HG02571 (cell line): Measurements from ENCODE around the gene CDKN2AIP.
"Not testable (repeated sequence)": the region's sequence is repeated elsewhere in the genome, so short reads cannot be mapped to it uniquely, and the experiment has no call there.

ENCODE experiments used
- ATAC-seq: cut with Tn5 transposase; IDR thresholded peaks from one replicate; pipeline ENCODE4 v1.9.1; 2021; ENCODE audit warnings: mild to moderate bottlenecking, moderate library complexity; ENCODE audit not compliant: unreplicated experiment

Gene CDKN2AIP

GRCh38 chr4:183447646-183448045 is 3.2 kb downstream of the CDKN2AIP start:
- ATAC-seq, result no peak

DNA sequence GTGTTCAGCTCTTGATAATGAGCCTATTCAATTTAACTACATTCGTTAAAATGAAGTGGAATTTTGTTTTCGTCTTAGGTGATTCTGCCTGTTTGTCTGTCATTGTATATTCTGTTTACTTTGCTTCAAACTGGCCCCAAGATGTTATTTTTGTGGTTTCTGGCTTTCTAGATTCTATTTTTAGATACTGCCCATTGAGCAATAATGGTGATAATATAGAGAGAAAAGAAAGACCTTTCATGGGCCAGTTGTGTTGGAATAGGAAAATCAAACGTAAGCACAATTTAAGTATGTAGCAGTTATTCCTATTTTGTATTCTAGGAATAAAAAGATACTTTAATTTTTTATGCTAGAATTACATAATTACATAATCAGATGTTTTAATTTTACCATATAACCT is 4.0 kb downstream of the CDKN2AIP start:
- no peak for ATAC-seq

- no peak for ATAC-seq
Measured at GRCh38 chr4:183449193-183449882, 4.9 kb downstream of the CDKN2AIP start.

DNA sequence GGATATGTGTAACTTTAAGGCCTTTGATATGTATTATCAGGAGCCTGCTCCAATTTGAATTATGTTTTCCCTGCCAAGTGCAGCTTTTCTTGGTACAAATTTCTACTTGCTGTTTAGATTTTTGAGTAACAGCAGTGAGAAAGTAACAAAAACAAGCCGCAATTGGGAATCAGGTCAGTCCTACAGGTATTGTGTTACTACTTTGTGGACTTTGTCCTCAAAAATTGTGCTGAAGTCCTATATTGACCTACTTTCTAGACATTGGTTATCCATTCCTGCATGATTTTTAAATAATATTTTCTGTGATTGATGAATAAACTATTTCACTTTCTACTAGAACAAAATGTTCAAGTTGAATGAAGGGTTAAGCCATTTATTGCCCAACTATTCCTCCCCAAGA is 5.7 kb downstream of the CDKN2AIP start:
- ATAC-seq, result no peak

DNA sequence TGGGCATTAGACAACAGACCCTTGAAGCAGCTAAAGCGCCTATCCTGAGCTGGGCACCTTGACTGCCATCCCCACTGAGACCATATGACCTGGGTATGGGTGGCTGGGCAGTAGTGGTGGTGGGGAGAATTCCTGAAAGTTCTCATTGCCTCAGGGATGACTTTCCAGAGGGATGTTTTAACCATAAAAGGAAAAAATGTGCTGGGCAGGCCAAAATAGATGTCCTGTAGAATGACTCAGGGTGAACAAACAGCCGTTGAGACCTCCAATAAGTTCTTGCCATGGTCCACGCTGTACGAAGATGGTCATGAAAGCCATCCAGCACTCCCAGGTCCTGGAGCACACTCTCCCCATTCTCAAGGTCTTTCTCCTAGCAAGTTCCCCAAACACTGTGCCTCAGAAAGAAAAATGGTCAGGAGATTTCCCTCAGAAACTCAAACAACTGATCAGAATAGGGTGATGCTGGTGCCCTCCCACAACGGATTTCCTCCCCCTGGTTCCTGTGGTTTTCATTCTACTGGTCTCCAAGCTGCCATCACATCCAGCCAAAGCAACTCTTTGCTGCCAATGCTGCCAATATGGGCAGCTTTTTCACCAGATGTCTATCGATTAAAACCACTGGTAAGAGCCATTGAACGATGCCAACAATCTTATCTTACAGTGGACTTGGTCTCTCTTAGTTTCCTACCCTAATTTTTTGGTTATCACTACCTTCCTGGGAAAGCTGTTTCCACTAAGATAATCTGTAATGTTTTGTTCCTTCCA is 11.2 kb downstream of the CDKN2AIP start:
- ATAC-seq, result no peak

DNA sequence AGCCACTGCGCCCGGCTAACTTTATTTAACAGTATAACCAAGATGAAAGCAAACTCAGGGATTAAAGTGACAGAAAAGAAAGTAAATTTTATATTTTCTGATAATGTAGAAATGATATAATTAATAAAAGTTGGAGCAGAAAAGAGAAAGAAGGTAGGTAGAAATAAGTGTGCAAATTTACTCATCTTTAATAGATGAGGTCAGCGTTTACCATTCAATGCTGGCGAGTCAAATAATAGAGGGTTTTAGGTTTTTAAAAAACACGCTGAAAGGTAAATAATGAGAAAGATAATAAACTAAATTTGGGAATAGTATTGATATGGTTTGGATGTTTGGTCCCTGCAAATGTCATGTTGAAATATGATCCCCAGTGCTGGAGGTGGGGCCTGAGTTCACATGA is 13.6 kb downstream of the CDKN2AIP start:
- ATAC-seq, result no peak

DNA sequence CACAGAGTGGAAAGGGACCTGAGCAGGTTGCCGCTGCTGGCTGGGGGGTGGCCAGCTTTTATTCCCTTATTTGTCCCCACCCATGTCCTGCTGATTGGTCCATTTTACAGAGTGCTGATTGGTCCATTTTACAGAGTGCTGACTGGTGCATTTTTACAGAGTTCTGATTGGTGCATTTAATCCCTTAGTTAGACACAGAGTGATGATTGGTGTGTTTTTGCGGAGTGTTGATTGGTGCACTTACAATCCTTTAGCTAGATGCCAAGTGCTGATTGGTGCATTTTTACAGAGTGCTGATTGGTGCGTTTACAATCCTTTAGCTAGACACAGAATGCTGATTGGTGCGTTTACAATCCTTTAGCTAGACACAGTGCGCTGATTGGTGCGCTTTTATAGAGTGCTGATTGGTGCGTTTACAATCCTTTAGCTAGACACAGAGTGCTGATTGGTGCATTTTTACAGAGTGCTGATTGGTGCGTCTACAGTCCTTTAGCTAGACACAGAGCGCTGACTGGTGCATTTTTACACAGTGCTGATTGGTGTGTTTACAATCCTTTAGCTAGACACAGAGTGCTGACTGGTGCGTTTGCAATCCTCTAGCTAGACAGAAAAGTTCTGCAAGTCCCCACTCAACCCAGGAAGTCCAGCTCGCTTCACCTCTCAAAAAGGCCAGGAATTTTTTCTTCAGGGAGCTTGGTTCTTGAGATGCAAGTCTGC is 19.6 kb downstream of the CDKN2AIP start:
- ATAC-seq, result not testable (repeated sequence)

DNA sequence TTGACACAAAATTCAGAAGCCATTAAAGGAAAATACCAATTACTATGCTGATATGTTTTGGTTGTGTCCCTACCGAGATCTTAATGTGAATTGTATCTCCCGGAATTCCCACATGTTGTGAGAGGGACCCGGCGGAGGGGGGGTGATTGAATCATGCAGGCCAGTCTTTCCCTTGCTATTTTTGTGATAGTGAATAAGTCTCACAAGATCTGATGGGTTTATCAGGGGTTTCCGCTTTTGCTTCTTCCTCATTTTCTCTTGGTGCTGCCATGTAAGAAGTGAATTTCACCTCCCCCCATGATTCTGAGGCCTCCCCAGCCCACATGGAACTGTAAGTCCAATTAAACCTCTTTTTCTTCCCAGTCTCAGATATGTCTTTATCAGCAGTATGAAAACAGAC is 21.4 kb downstream of the CDKN2AIP start:
- ATAC-seq, result not testable (repeated sequence)

GRCh38 chr4:183467246-183467645 is 22.8 kb downstream of the CDKN2AIP start:
- ATAC-seq, result no peak

DNA sequence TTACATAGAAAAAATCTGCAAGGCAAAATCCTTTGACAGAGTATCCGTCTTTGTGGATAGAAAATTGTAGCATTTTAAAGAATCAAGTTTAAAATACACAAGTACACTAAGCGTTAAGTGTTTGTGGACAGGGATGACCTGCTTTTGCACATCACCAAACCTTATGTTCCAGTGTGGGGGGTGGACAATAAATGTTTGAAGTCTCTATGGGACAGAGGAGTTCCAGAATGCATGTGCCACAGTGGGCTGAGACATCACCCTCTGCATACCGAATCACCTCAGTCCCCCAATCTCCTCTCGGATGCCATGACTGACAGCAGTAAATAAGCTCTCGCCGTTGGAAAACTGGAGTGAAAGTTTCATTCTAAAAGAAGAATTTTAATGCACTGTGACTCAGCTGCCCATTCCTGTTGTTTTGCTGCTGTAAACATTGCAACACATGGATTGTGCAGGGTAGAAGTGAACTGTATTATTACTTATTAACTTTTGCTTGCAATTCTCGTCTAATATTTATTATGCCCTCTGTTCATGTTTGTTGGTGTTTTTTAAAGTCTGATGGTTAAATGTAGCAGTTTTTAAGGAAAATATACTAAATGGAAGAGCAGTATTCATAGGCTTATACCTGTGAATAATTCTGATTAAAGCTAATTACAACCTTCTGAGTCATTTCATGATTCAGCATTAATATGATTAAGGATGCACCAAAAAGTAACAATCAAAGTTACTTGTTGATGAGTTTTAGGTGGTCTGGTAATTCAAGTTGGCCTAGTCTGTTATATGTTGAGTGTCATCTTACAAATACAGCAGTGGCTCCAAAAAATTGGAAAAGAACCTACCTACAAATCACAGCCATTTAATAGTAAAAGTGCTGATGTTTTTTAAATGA is 24.0 kb downstream of the CDKN2AIP start:
- ATAC-seq, result no peak

DNA sequence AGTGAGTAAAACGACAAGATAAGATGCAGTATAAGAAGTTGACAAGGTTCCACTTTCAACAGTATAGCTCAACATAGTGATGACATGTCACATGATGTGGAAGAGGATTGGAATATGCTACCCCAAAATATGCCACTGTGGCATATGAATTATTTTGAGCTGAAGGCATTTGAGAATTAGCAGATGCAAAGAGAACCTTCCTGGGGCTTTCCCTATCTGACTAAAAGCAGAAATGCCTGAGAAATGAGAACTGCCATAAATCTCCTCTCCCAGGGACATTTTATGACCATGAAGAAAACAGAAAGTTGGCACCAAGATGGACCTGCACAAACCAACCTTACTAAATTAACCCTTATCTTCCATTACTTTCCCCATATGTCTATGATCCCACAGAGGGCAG is 24.8 kb downstream of the CDKN2AIP start:
- ATAC-seq, result no peak

- no peak for ATAC-seq
Measured at GRCh38 chr4:183469936-183470335, 25.5 kb downstream of the CDKN2AIP start.

- no peak for ATAC-seq
Measured at GRCh38 chr4:183470821-183471220, 26.4 kb downstream of the CDKN2AIP start.

GRCh38 chr4:183471946-183472708 is 27.7 kb downstream of the CDKN2AIP start:
- ATAC-seq, result peak; percentile 66

DNA sequence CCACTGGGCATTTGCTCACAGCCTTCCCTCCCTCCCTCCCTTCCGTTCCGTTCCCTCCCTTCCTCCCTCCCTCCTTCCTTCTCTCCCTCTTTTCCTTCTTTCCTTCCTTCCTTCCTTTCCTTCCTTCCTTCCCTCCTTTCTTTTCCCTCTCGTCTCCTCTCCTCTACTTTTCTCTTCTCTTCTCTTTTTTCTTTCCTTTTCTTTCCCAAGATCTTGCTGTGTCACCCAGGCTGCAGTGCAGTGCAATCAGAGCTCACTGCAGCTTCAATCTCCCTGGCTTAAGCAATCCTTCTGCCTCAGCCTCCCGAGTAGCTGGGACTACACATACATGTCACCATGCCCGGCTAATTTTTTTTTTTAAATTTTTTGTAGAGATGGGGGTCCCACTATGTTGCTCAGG is 33.7 kb downstream of the CDKN2AIP start:
- no peak for ATAC-seq

DNA sequence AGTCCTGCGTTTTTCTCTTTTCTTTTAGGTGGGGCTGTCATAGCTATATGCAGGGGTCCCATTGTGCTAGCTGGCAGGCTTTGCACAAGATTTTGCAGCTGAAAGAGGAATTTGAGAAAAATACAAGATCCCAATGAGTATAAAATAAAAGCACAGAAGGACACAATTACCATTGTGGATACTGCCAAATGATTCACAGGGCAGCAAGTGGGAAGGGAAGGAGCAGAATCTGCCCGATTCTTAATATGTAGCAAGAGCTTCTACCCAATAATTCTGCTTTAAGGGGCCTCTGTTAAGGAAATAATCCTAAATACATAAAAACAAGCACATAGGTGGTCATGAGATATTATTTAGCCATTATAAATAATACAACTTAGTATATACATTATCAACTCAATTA is 34.5 kb downstream of the CDKN2AIP start:
- ATAC-seq, result no peak

GRCh38 chr4:183482515-183483095 is 38.2 kb downstream of the CDKN2AIP start:
- ATAC-seq, result not testable (repeated sequence)

GRCh38 chr4:183483997-183484396 is 39.6 kb downstream of the CDKN2AIP start:
- no peak for ATAC-seq

DNA sequence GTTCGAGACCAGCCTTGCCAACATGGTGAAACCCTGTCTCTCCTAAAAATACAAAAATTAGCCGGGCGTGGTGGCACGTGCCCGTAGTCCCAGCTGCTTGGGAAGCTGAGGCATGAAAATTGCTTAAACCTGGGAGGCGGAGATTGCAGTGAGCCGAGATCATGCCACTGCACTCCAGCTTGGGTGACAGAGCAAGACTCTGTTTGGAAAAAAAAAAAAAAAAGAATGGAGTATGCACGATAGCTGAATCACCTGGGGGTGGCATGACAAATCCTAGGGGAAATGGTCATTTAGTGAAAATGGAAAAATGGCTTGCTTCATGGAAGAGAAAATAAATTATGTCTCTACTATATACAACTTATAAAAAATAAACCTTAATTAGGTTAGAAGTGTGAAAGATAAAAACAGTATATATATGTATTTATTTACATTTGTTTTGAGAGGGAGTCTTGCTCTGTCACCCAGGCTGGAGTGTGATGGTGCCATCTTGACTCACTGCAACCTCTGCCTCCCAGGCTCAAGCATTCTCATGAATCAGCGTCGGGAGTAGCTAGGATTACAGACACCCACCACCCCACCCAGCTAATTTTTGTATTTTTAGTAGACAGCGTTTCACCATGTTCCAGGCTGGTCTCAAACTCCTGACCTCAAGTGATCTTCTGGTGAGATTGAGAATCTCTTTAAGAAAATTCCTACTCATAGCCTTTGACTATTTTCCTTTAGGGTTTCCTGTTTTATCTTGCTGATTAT is 41.1 kb downstream of the CDKN2AIP start:
- no peak for ATAC-seq
